Suprapubic skin (tissue), 3 donors: ENCODE results near the gene CREB5.

Experiments
- CTCF ChIP-seq, 2 donors: fragments of 200-600 bp in 1 of 2; fragments of 450-650 bp in 1 of 2; sonication (generic) in 1 of 2; IDR thresholded peaks; one replicate each; pipeline ENCODE4 v1.5.1; 2016 to 2019; ENCODE audit warnings: antibody characterized with exemption in 2 of 2, mild to moderate bottlenecking in 1 of 2, moderate library complexity in 1 of 2
- POLR2A ChIP-seq, 2 donors: fragments of 450-650 bp; IDR thresholded peaks; one replicate each; pipeline ENCODE4 v1.6.1; 2017; ENCODE audit warnings: antibody characterized with exemption in 2 of 2, mild to moderate bottlenecking in 2 of 2, moderate library complexity in 2 of 2

DNA sequence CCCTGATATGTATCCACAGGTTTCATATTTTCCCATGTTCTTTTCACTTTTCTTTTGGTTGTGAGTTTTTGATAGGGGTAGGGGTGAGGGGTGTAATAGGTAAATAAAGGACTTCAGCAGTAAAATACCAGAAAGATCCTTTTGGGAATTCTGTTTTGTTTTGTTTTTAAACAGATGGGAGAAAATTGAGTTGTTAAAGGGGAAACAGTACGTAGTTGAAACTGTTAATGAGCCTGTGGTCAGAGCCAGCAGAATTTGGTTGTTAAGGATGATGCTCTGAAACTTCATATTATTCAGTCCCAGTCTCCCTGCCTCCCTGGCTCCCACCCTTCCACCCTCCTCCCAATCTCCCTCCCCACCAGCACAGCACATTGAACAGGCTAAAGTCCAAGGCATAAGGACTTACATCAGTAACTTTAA is 195.9 kb downstream of the CREB5 start:
- TF ChIP-seq POLR2A (IDR thresholded peaks at IDR 0.05), result no peak
- TF ChIP-seq CTCF (IDR thresholded peaks at IDR 0.05), result no peak
